Naive thymus-derived CD8-positive, alpha-beta T cell (primary cell): ENCODE measurements around the gene LAPTM4A. TPM values are rescaled to one million over a fixed set of nuclear protein-coding genes. Genes with fewer than 3 reads are reported as not detected.

Experiments
- ATAC-seq, 2 donors: fragments of 150-1000 bp; cut with Tn5 transposase in 1 of 2; sonication (Bioruptor Pico), chemical (Tn5 transposase) in 1 of 2; 1 replicate in 1 of 2; 2 replicates in 1 of 2; pipeline ENCODE4 v1.10.0; 2021; ENCODE audit warnings: mild to moderate bottlenecking in 2 of 2, moderate library complexity in 2 of 2
- POLR2A ChIA-PET: fragments of 350-600 bp; sonication (Branson Sonifier 250); formaldehyde crosslinking; loops from one replicate; lab custom pipeline; 2021; ENCODE audit warnings: antibody characterized with exemption; lab: Charles Lee
- DNase-seq, 10 donors: peaks; one replicate each; pipeline versions ENCODE4 v3.0.0 to v3.0.0-alpha.2; 2020 to 2022
- H3K27ac Mint-ChIP-seq, 10 donors: one replicate each; pipeline ENCODE4 v1.8.0; 2020 to 2022; ENCODE audit warnings: mild to moderate bottlenecking in 10 of 10, mixed read lengths in 10 of 10, moderate library complexity in 4 of 10, inconsistent platforms in 1 of 10
- H3K27me3 Mint-ChIP-seq, 5 donors: one replicate each; pipeline ENCODE4 v1.8.0; 2021 to 2022; ENCODE audit warnings: mixed read lengths in 5 of 5
- H3K36me3 Mint-ChIP-seq, 3 donors: one replicate each; pipeline ENCODE4 v1.8.0; 2020 to 2022; ENCODE audit warnings: mixed read lengths in 3 of 3, mild to moderate bottlenecking in 2 of 3, inconsistent platforms in 1 of 3
- H3K4me1 Mint-ChIP-seq, 4 donors: one replicate each; pipeline ENCODE4 v1.8.0; 2021 to 2022; ENCODE audit warnings: mixed read lengths in 4 of 4
- H3K4me3 Mint-ChIP-seq, 10 donors: one replicate each; pipeline ENCODE4 v1.8.0; 2020 to 2022; ENCODE audit warnings: mild to moderate bottlenecking in 10 of 10, mixed read lengths in 10 of 10, moderate library complexity in 6 of 10, inconsistent platforms in 1 of 10
- H3K9me3 Mint-ChIP-seq, 9 donors: one replicate each; pipeline ENCODE4 v1.8.0; 2020 to 2022; ENCODE audit warnings: mixed read lengths in 9 of 9, mild to moderate bottlenecking in 3 of 9, inconsistent platforms in 1 of 9, moderate library complexity in 1 of 9
- polyA plus RNA-seq, 3 donors: library from polyadenylated mRNA; unstranded; fragments of 300-500 nt; fragmentation: Illumina TruSeq; gene quantifications; one replicate each; pipeline ENCODE4 v1.2.3, GENCODE V29; 2021
- total RNA-seq, 8 experiments: library from RNA in 2 of 8; stranded (reverse) in 2 of 8; gene quantifications; one replicate each; pipeline ENCODE4 v1.2.3 and lab custom pipeline; 2021 to 2026

The LAPTM4A gene
- total and polyA plus RNA-seq, 5 experiments from 2014 or later = 45.7 to 100 (median 88.7) TPM

GRCh38 chr2:20042531-20042930, 8.9 kb downstream of the LAPTM4A start:
- H3K4me3 Mint-ChIP-seq = no peak overlapping the region
- peaks cover 3 to 43% (median 21%) of the 10 kb centered on the region in 4 donors for H3K4me1 Mint-ChIP-seq
- DNase-seq (no peak), ATAC-seq (no peak)
- no peaks in the 10 kb centered on the region for H3K27me3 Mint-ChIP-seq
- H3K9me3 Mint-ChIP-seq = no peaks in the 10 kb centered on the region
- H3K36me3 Mint-ChIP-seq = peaks cover 9 to 52% (median 9%) of the 10 kb centered on the region in 3 donors
- POLR2A ChIA-PET = no interaction called here
- H3K27ac Mint-ChIP-seq = peak overlapping the region in 1 of 10 donors; percentile 44

DNA sequence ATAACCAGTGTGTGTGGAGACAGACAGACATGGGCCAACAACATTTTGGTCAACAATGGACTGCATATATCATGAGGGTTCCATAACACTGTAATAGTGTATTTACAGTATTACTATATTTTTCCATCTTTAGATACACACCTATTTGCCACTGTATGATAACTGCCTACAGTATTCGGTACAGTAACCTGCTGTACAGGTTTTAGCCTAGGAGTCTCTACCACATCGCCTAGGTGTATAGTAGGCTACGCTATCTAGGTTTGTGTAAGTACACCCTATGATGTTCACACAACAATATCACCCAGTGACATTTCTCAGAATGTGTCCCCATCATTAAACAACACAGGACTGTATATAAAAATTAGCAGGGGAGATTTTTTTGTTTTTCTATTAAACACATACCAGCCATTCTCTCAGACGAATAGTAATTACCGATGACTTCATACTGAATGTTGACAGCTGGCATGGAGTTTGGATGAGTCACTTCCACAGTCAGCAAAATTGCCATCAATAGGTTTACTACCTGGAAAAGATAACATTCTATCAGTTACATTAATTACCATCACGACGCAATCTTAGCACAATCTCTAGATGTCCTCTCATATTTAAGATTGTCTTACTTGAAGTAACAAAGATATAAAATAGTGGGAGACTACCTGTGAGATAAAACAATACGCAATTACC, 10.8 kb downstream of the LAPTM4A start:
- POLR2A ChIA-PET = interaction anchor here (1.5 kb wide), 1 partner anchor 11 kb away, joined by 5 read pairs; the partner anchor contains the start of gene LAPTM4A
- Mint-ChIP-seq H3K27ac (no peak overlapping the region), H3K36me3 (peaks cover 18 to 68% (median 24%) of the 10 kb centered on the region in 3 donors), H3K4me3 (no peak overlapping the region), H3K27me3 (no peaks in the 10 kb centered on the region), H3K4me1 (peaks cover 7 to 44% (median 26%) of the 10 kb centered on the region in 4 donors), H3K9me3 (no peaks in the 10 kb centered on the region)
- DNase-seq (no peak), ATAC-seq (no peak)

DNA sequence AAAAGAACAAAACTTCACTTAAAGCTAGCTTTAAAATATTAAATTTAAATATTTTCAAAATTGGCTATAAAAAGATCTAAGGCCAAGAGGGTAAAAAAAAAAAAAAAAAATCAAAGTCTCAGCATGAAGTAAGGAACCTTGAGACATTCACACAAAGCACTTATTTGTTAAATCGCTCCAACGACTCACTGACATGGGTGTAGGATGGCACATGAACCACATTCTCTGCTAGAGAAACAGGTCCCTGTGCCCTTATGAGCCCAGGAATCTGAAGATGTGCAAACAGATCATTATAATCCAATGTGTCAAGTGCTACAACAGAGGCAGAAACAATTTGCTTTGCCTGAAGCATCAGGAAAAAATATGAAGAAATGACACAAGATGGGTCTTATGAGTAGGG, 13.8 kb downstream of the LAPTM4A start:
- Mint-ChIP-seq H3K4me3 (no peak overlapping the region), H3K9me3 (no peaks in the 10 kb centered on the region), H3K27me3 (no peaks in the 10 kb centered on the region), H3K27ac (peak overlapping the region in 2 of 10 donors; percentile 26 to 58), H3K4me1 (peaks cover 7 to 29% (median 19%) of the 10 kb centered on the region in 4 donors), H3K36me3 (peaks cover 28 to 92% (median 28%) of the 10 kb centered on the region in 3 donors)
- DNase-seq (no peak), ATAC-seq (no peak)
- POLR2A ChIA-PET = no interaction called here

- POLR2A ChIA-PET = interaction anchor here (0.9 kb wide), 1 partner anchor 14 kb away, joined by 3 read pairs; no protein-coding TSS in a partner anchor
- DNase-seq = no peak
- peaks cover 41 to 97% (median 41%) of the 10 kb centered on the region in 3 donors for H3K36me3 Mint-ChIP-seq
- no peaks in the 10 kb centered on the region for H3K9me3 Mint-ChIP-seq
- no peak overlapping the region for H3K4me3 Mint-ChIP-seq
- H3K4me1 Mint-ChIP-seq = peaks cover 6 to 17% (median 9%) of the 10 kb centered on the region in 4 donors
- ATAC-seq = no peak
- H3K27me3 Mint-ChIP-seq = no peaks in the 10 kb centered on the region
- H3K27ac Mint-ChIP-seq = peak overlapping the region in 6 of 10 donors; percentile 19 to 65 (median 57)
Observed at GRCh38 chr2:20035955-20036666, 15.3 kb downstream of the LAPTM4A start.

- Mint-ChIP-seq H3K27ac (peak overlapping the region in 1 of 10 donors; percentile 15), H3K9me3 (peaks cover 0 to 4% (median 0%) of the 10 kb centered on the region in 9 donors), H3K27me3 (no peaks in the 10 kb centered on the region), H3K4me3 (no peak overlapping the region), H3K4me1 (peaks cover 8 to 14% (median 10%) of the 10 kb centered on the region in 4 donors), H3K36me3 (peaks cover 45 to 97% (median 47%) of the 10 kb centered on the region in 3 donors)
- ATAC-seq (no peak), DNase-seq (no peak)
- POLR2A ChIA-PET = no interaction called here
Observed at GRCh38 chr2:20034821-20035220, 16.6 kb downstream of the LAPTM4A start.

DNA sequence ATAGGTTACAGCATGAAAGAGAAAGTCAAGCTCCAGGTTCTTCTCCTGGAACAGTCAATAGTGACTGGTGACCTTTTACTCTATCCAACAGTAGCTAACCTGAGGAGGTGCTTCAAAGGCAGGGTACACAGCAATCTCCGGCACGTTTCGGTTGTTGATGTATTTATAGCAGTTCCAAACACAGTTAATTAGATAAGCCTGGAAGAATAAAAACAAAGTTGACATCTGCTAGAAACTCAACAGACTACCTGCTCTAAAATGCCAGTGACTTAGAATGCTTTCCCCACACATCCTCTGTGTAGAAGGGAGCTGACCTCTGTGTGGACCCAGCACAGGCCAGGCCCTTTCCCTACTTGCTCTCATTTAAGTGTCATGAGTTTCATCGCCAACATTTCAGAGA, 17.2 kb downstream of the LAPTM4A start:
- Mint-ChIP-seq H3K36me3 (peaks cover 51 to 98% (median 53%) of the 10 kb centered on the region in 3 donors), H3K4me3 (no peak overlapping the region), H3K27ac (no peak overlapping the region), H3K4me1 (peaks cover 8 to 14% (median 10%) of the 10 kb centered on the region in 4 donors), H3K9me3 (peaks cover 0 to 5% (median 0%) of the 10 kb centered on the region in 9 donors), H3K27me3 (no peaks in the 10 kb centered on the region)
- ATAC-seq (no peak), DNase-seq (no peak)
- POLR2A ChIA-PET = no interaction called here

DNA sequence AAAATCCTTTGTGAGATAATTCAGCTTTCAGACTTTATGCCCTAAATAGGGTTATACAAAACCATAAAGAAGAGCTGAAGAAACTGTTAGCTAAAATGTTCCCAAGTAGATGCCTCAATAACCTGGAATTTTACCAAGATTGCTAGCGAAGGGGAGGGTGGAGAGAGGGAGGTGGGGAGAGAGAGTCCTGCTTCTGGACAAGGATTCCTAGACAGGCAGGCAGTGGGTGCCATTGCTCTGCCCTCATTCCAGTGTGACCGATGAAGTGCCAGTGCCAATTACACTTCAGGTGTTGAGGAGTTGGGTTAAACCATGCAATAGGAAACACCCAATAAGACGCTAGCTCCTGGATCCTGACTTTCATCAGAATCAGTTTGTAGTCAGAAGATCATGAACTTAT, 18.1 kb downstream of the LAPTM4A start:
- ATAC-seq (no peak), DNase-seq (no peak)
- peaks cover 8 to 14% (median 10%) of the 10 kb centered on the region in 4 donors for H3K4me1 Mint-ChIP-seq
- H3K4me3 Mint-ChIP-seq = no peak overlapping the region
- no peak overlapping the region for H3K27ac Mint-ChIP-seq
- H3K36me3 Mint-ChIP-seq = peaks cover 59 to 98% (median 62%) of the 10 kb centered on the region in 3 donors
- H3K9me3 Mint-ChIP-seq = peaks cover 0 to 14% (median 0%) of the 10 kb centered on the region in 9 donors
- POLR2A ChIA-PET = no interaction called here
- H3K27me3 Mint-ChIP-seq = no peaks in the 10 kb centered on the region

DNA sequence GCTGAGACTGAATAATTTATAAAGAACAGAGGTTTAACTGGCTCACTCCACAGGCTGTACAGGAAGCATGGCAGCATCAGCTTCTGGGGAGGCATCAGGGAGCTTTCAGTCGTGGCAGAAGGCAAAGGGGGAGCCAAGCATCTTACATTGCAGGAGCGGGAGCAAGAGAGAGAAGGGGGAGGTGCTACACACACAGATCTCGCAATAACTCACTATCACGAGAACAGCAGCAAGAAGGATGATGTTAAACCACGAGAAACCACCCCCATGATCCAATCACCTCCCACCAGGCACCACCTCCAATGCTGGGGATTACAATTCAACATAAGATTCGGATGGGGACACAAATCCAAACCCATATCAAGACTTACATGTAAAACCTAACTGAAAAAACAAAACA, 21.2 kb downstream of the LAPTM4A start:
- Mint-ChIP-seq H3K36me3 (peaks cover 42 to 75% (median 57%) of the 10 kb centered on the region in 3 donors), H3K27me3 (no peaks in the 10 kb centered on the region), H3K4me1 (peaks cover 0 to 4% (median 0%) of the 10 kb centered on the region in 4 donors), H3K27ac (peak overlapping the region in 1 of 10 donors; percentile 36), H3K4me3 (no peak overlapping the region), H3K9me3 (peaks cover 0 to 16% (median 0%) of the 10 kb centered on the region in 9 donors)
- DNase-seq = no peak
- no peak for ATAC-seq
- POLR2A ChIA-PET = no interaction called here

DNA sequence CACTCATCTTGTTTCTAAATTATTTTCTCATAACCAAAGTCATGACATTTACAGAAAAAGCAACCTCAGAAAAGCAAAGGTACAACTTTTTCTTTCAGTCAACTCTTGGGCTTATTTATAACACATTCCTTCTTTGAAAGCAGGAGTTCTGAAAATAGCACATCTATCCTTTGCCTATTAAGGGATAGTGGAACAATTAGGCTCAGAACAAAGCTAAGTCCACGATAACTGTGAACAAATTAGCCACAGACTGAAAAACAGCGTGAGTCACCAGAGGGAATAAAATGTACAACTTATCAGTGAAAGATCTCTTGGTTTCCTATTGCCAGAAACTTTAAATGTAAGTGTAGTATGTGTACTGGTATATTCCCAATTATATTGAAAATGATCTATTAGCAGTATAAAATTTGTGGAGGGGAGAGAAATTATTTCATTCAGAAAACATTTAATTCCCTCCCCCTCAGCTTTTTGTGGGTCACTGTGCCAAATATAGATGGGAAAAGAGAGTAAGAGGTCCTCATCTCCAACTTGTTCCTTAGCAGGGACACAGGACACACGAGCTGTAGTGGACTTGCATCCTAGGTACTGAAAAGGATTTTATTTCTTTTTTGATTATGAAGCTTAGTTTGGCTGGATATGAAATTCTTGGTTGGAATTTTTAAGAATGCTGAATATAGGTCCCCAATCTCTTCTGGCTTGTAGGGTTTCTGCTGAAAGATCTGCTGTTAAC, 23.6 kb downstream of the LAPTM4A start:
- POLR2A ChIA-PET = no interaction called here
- no peak for ATAC-seq
- Mint-ChIP-seq H3K36me3 (peaks cover 43 to 51% (median 49%) of the 10 kb centered on the region in 3 donors), H3K4me1 (peaks cover 0 to 4% (median 0%) of the 10 kb centered on the region in 4 donors), H3K4me3 (no peak overlapping the region), H3K27ac (no peak overlapping the region), H3K9me3 (peaks cover 0 to 20% (median 4%) of the 10 kb centered on the region in 9 donors), H3K27me3 (no peaks in the 10 kb centered on the region)
- no peak for DNase-seq

DNA sequence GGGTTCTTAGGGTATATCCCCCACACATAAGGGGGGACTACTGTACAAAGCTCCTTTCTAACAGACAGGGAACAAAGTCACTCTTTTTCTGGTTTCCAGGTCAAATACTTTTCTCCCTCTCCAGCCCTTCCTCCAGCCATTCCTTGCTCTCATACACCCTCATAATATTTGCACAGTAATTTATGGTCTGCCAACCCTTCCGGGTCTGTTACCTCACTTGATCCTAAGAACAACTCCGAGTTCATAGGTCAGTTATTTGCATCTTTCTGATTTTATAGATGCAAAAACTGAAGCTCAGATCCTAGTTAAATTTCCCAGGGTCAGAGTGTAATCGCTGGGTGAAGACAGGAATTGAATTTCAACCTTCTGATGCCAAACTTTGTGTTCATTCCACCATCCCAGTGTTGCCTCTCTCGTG, 24.2 kb downstream of the LAPTM4A start:
- no peaks in the 10 kb centered on the region for H3K27me3 Mint-ChIP-seq
- H3K36me3 Mint-ChIP-seq = peaks cover 40 to 45% (median 43%) of the 10 kb centered on the region in 3 donors
- H3K9me3 Mint-ChIP-seq = peaks cover 0 to 26% (median 8%) of the 10 kb centered on the region in 9 donors
- H3K27ac Mint-ChIP-seq = no peak overlapping the region
- H3K4me3 Mint-ChIP-seq = no peak overlapping the region
- DNase-seq (no peak), ATAC-seq (no peak)
- peaks cover 0 to 4% (median 0%) of the 10 kb centered on the region in 4 donors for H3K4me1 Mint-ChIP-seq
- POLR2A ChIA-PET = no interaction called here

- Mint-ChIP-seq H3K4me1 (peaks cover 0 to 1% (median 0%) of the 10 kb centered on the region in 4 donors), H3K9me3 (peaks cover 5 to 42% (median 21%) of the 10 kb centered on the region in 9 donors), H3K27me3 (no peaks in the 10 kb centered on the region), H3K27ac (no peak overlapping the region), H3K36me3 (peaks cover 26 to 42% (median 35%) of the 10 kb centered on the region in 3 donors), H3K4me3 (no peak overlapping the region)
- ATAC-seq = no peak
- no peak for DNase-seq
- POLR2A ChIA-PET = no interaction called here
Observed at GRCh38 chr2:20025065-20025786, 26.2 kb downstream of the LAPTM4A start.

DNA sequence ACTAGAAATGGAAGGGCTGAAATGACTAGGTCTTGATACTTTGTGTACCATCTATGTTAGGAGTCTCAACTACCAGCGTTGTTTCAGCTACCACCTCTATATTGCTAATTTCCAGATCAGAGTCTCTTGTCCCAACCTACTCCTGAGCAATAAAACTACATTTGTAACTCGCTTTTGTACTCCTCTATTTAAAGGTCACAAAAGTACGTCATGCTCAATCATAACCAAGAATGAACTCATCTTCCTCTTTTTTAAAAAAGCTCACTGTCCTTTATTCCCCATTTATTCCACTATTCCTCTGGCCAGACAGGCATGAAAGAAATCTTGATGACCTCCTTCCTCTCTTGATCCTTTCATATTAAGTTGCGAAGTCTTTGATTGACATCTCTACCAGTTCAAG, 27.7 kb downstream of the LAPTM4A start:
- POLR2A ChIA-PET = no interaction called here
- DNase-seq (no peak), ATAC-seq (no peak)
- no peak overlapping the region for H3K27ac Mint-ChIP-seq
- peaks cover 11 to 31% (median 21%) of the 10 kb centered on the region in 3 donors for H3K36me3 Mint-ChIP-seq
- no peaks in the 10 kb centered on the region for H3K27me3 Mint-ChIP-seq
- no peaks in the 10 kb centered on the region for H3K4me1 Mint-ChIP-seq
- H3K4me3 Mint-ChIP-seq = no peak overlapping the region
- H3K9me3 Mint-ChIP-seq = peaks cover 6 to 45% (median 21%) of the 10 kb centered on the region in 9 donors
